ENCODE data around the gene ULBP3. TPM values are rescaled to one million over a fixed set of nuclear protein-coding genes. Genes with fewer than 3 reads are reported as not detected.

ULBP3 gene
- total RNA-seq, 1 experiment from 2014 or later, result 18.4 TPM

GRCh38 chr6:150068720-150069648 is at the start of gene ULBP3 (continued):
- TF ChIP-seq REST (IDR thresholded peaks at IDR 0.05; ENCODE audit: low read depth), result no peak

- H3K4me3 ChIP-seq (replicated peaks in 1 of 2; ENCODE audit: low read depth in 1 of 2, low read length in 2 of 2), result no peak overlapping the region
- H3K4me2 ChIP-seq (ENCODE audit: low read length), result no peak overlapping the region
- H3K9me3 ChIP-seq (ENCODE audit: control insufficient read depth in 1 of 2, insufficient read depth in 1 of 2, low read depth in 1 of 2, low read length in 2 of 2), result no peaks in the 10 kb centered on the region
- CTCF ChIA-PET, result no interaction called here
- RAD21 ChIA-PET (ENCODE audit: low non-redundant PET in 1 of 2, low total read pairs in 2 of 2, uncharacterized antibody in 2 of 2, unreplicated experiment in 2 of 2), result no interaction called here
- H4K20me1 ChIP-seq (ENCODE audit: insufficient read depth), result no peaks in the 10 kb centered on the region
- no peaks in the 10 kb centered on the region for H3K36me3 ChIP-seq (ENCODE audit: control insufficient read depth in 1 of 2, insufficient read depth in 2 of 2, low read length in 2 of 2)
- H3K9me2 ChIP-seq (ENCODE audit: insufficient read depth), result no peaks in the 10 kb centered on the region
- POLR2A ChIA-PET, result no interaction called here
- no peaks in the 10 kb centered on the region for H3K79me2 ChIP-seq (ENCODE audit: insufficient read depth, low read length)
- ATAC-seq (no peak), DNase-seq (ENCODE audit: low read depth, low spot score) (no peak)
- TF ChIP-seq ATF3 (IDR thresholded peaks at IDR 0.05), result no peak
- no peak for TF ChIP-seq POLR2A (IDR thresholded peaks at IDR 0.05; ENCODE audit: borderline replicate concordance, extremely low read depth, insufficient read depth, insufficient read length)
- no peak for TF ChIP-seq MAX (IDR thresholded peaks at IDR 0.05)
- TF ChIP-seq CBX3 (IDR thresholded peaks at IDR 0.05; ENCODE audit: low read depth), result no peak
- no peak for TF ChIP-seq EZH2phosphoT487 (IDR thresholded peaks at IDR 0.05; ENCODE audit: borderline replicate concordance)
- no peak for TF ChIP-seq RAD21 (IDR thresholded peaks at IDR 0.05; ENCODE audit: low read depth)
- no peak for TF ChIP-seq FOSL1 (IDR thresholded peaks at IDR 0.05; ENCODE audit: low read depth)
- no peak for TF ChIP-seq ZFX (IDR thresholded peaks at IDR 0.05)
- TF ChIP-seq SRF (IDR thresholded peaks at IDR 0.05; ENCODE audit: low read depth), result no peak
- no peak for TF ChIP-seq ELF1 (IDR thresholded peaks at IDR 0.05; ENCODE audit: borderline replicate concordance, low read depth)
- TF ChIP-seq ZNF274 (IDR thresholded peaks at IDR 0.05; ENCODE audit: low read depth, low read length), result no peak
- TF ChIP-seq JUND (IDR thresholded peaks at IDR 0.05), result no peak
- H3K4me1 ChIP-seq (ENCODE audit: control insufficient read depth in 1 of 2, insufficient read depth in 2 of 2, low read length in 2 of 2), result no peaks in the 10 kb centered on the region
- no peak overlapping the region for H3K9ac ChIP-seq (ENCODE audit: low read length)
- H3K27ac ChIP-seq (ENCODE audit: low read depth, low read length), result no peak overlapping the region
- intact Hi-C loops (cut with micrococcal nuclease), result no loop called here
- no TSS peak for BruUV-seq (replicated peaks)
- no peak overlapping the region for H2AFZ ChIP-seq (ENCODE audit: low read depth, low read length, poor library complexity, severe bottlenecking)
- no peaks in the 10 kb centered on the region for H3K27me3 ChIP-seq (ENCODE audit: insufficient read depth, low read length)
These were observed 49.7 kb upstream of the ULBP3 start for GRCh38 chr6:150118627-150119026.

Data from HCT116 (cell line).